Measurements from ENCODE around the gene CLDND2.
A peak's percentile ranks its signal among the peaks of the same experiment; 100 is the strongest.

CLDND2 gene

DNA sequence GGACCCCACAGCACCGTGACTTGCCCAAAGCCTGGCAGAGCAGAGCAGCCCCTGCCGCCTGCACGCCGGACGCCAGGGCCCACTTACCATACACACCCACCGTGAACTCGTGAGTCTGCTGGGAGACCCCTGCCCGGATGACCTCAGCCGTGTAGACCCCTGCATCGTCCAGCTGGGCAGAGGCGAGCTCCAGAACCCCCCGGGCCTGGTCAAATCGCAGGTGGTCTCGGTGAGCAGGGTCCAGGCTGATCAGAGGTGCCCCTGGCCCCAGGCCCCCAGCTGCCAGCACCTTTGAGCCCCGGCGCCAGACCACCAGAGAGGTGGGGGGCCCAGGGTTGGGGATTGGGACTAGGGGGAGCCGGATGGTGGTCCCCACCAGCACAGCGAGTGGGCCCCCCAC, 27.7 kb downstream of the CLDND2 start:
- Histone ChIP-seq H3K79me2 (ENCODE audit: control insufficient read depth, insufficient read depth, low read length) (no peaks in the 10 kb centered on the region), H3K23ac (ENCODE audit: low read length) (no peak overlapping the region), H3K4me2 (ENCODE audit: low read length) (no peak overlapping the region), H3K79me1 (ENCODE audit: low read length) (no peaks in the 10 kb centered on the region), H3K9ac (ENCODE audit: low read length) (no peak overlapping the region), H3K36me3 (ENCODE audit: control insufficient read depth, insufficient read depth, low read length) (no peaks in the 10 kb centered on the region), H3K4me3 (ENCODE audit: low read length) (no peak overlapping the region), H2BK5ac (ENCODE audit: low read length) (no peak overlapping the region), H2BK120ac (ENCODE audit: low read depth, low read length) (no peak overlapping the region), H3K18ac (ENCODE audit: low read length) (no peak overlapping the region), H3K4ac (ENCODE audit: low read depth, low read length) (no peak overlapping the region), H2AK5ac (ENCODE audit: low read length) (no peak overlapping the region), H4K8ac (ENCODE audit: low read depth, low read length) (no peak overlapping the region), H2BK15ac (replicated peaks; ENCODE audit: low read depth) (no peak overlapping the region), H3K27me3 (ENCODE audit: insufficient read depth, low read length, poor library complexity) (no peaks in the 10 kb centered on the region), H4K5ac (ENCODE audit: low read length) (no peak overlapping the region), H3K4me1 (ENCODE audit: control insufficient read depth, low read depth, low read length) (peaks cover 5% of the 10 kb centered on the region), H3K56ac (ENCODE audit: low read length) (peak overlapping the region; percentile 5), H3K27ac (ENCODE audit: low read depth, low read length) (no peak overlapping the region)
- DNase-seq, result no peak
- WGBS (ENCODE audit: extremely low coverage, insufficient coverage, low lambda C conversion rate), result no CpG with 5 or more reads among the region's 18 CpGs

DNA sequence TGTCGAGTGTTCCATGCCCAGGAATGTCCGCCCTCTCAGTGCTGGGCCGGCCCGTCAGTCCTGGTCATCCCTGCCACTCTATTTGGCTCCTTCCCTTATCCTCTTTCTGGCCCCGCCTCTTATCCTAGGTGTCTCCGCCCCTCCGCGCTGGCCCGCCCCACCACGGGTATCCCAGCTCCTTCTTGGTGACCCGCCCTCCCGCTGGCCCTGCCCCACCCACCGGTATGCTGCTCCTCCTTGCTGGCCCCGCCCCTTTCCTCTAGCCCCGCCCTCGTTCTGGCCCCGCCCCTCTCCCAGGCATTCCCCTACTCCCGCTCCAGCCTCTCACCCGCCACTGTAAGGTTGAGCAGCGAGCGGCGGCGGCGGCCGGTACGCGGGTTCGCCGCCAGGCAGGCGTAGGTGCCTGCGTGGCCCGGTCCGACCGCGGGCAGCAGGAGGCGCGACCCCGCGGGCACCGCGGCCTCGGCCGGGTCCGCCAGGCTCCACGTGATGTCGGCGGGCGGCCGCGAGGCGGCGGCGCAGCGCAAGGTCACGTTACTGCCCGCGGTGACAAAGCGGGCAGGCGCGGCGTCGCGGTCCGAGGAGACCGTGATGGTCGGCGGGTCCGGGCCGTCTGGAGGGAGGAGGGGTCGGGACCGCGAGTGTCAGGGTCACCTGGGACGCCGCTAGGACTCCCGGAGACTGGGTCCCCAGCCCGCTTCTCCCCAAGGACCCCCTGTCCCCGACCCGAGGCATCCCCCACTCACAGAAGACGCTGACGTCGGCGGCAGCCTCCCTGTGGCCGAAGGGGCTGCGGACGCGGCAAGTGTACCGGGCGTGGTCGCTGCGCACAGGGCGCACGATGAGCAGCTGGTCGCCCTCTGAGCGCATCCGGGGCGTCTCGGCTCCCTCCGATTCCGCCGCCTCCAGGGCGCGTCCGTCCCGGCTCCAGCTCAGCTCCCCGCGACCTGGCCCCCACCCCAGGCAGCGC, 28.8 kb downstream of the CLDND2 start:
- H3K27me3 ChIP-seq (ENCODE audit: insufficient read depth, low read length, poor library complexity), result no peaks in the 10 kb centered on the region
- H2AK5ac ChIP-seq (ENCODE audit: low read length), result no peak overlapping the region
- no peak overlapping the region for H2BK120ac ChIP-seq (ENCODE audit: low read depth, low read length)
- peak overlapping the region; percentile 73 for H3K18ac ChIP-seq (ENCODE audit: low read length)
- peak overlapping the region; percentile 24 for H3K23ac ChIP-seq (ENCODE audit: low read length)
- H3K4me3 ChIP-seq (ENCODE audit: low read length), result peak overlapping the region; percentile 76
- H4K5ac ChIP-seq (ENCODE audit: low read length), result no peak overlapping the region
- H3K56ac ChIP-seq (ENCODE audit: low read length), result peak overlapping the region; percentile 93
- peaks cover 5% of the 10 kb centered on the region for H3K4me1 ChIP-seq (ENCODE audit: control insufficient read depth, low read depth, low read length)
- H3K4me2 ChIP-seq (ENCODE audit: low read length), result peak overlapping the region; percentile 98
- peak; percentile 99 for DNase-seq
- H3K79me2 ChIP-seq (ENCODE audit: control insufficient read depth, insufficient read depth, low read length), result no peaks in the 10 kb centered on the region
- whole genome bisulfite sequencing (ENCODE audit: extremely low coverage, insufficient coverage, low lambda C conversion rate), result no CpG with 5 or more reads among the region's 107 CpGs
- no peaks in the 10 kb centered on the region for H3K79me1 ChIP-seq (ENCODE audit: low read length)
- no peak overlapping the region for H2BK5ac ChIP-seq (ENCODE audit: low read length)
- no peak overlapping the region for H2BK15ac ChIP-seq (replicated peaks; ENCODE audit: low read depth)
- H3K9ac ChIP-seq (ENCODE audit: low read length), result peak overlapping the region; percentile 74
- no peaks in the 10 kb centered on the region for H3K36me3 ChIP-seq (ENCODE audit: control insufficient read depth, insufficient read depth, low read length)
- no peak overlapping the region for H3K27ac ChIP-seq (ENCODE audit: low read depth, low read length)
- no peak overlapping the region for H4K8ac ChIP-seq (ENCODE audit: low read depth, low read length)
- no peak overlapping the region for H3K4ac ChIP-seq (ENCODE audit: low read depth, low read length)

DNA sequence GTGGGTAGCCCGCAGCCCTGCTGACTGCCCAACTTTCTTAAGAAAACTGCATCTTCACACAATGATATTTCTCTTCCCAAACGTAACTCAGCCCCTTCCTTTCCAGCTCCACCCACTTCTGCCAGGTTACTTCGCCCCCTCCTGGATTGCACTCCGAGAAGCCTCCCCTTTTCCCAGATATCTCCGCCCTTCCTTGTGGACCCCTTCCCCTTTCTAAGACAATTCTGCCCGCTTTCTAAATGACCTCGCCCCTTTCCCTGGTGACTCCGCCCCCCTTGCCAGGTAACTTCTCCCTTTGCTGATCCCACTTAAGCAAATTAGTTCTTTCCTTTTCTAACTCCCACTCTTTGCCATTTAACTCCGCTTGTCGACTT, 29.5 kb downstream of the CLDND2 start:
- Histone ChIP-seq H3K79me2 (ENCODE audit: control insufficient read depth, insufficient read depth, low read length) (no peaks in the 10 kb centered on the region), H3K56ac (ENCODE audit: low read length) (peak overlapping the region; percentile 92), H2BK5ac (ENCODE audit: low read length) (no peak overlapping the region), H4K8ac (ENCODE audit: low read depth, low read length) (no peak overlapping the region), H3K9ac (ENCODE audit: low read length) (peak overlapping the region; percentile 74), H3K4me3 (ENCODE audit: low read length) (peak overlapping the region; percentile 76), H2BK15ac (replicated peaks; ENCODE audit: low read depth) (no peak overlapping the region), H2AK5ac (ENCODE audit: low read length) (no peak overlapping the region), H3K4me2 (ENCODE audit: low read length) (peak overlapping the region; percentile 98), H3K36me3 (ENCODE audit: control insufficient read depth, insufficient read depth, low read length) (no peaks in the 10 kb centered on the region), H2BK120ac (ENCODE audit: low read depth, low read length) (no peak overlapping the region), H3K4ac (ENCODE audit: low read depth, low read length) (no peak overlapping the region), H3K27ac (ENCODE audit: low read depth, low read length) (peak overlapping the region; percentile 32), H3K23ac (ENCODE audit: low read length) (no peak overlapping the region), H3K4me1 (ENCODE audit: control insufficient read depth, low read depth, low read length) (peaks cover 5% of the 10 kb centered on the region), H3K27me3 (ENCODE audit: insufficient read depth, low read length, poor library complexity) (no peaks in the 10 kb centered on the region), H3K18ac (ENCODE audit: low read length) (no peak overlapping the region), H4K5ac (ENCODE audit: low read length) (no peak overlapping the region), H3K79me1 (ENCODE audit: low read length) (no peaks in the 10 kb centered on the region)
- WGBS (ENCODE audit: extremely low coverage, insufficient coverage, low lambda C conversion rate), result no CpG with 5 or more reads among the region's 10 CpGs
- peak; percentile 91 for DNase-seq

DNA sequence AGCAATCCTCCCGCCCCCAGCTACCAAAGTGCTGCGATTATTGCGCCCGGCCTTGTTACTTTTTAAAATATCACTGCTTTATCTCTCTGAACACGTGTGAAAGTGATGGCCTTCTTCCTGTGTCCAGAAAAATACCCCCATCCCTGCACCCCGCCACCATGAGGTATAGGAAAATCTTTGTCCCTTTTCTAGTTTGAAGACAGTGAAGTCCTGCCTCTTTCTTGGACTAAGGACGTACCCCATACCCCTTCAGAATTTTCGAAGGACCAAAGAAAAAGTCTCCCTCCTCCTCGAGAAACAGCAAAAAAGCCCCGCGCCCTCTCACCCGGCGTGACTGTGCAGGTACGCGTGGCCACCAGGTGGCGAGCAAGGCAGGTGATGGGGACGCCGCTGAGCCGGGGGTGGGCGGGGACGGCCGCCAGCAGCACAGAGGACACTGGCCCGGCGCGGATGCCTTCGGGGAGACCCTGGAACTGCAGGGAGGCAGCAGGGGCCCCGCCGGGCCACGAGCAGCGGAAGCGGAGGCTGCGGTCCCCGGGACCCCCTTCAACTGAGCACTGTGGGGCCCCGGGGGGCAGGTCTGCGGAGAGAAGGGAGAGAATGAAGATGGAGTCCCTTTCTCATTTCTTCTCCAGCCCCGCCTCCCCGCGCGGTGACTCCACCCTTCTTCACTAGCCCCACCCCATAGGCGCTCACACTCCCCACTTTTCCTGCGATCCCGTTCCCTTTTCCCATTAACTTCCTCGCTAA, 30.1 kb downstream of the CLDND2 start:
- H3K4me2 ChIP-seq (ENCODE audit: low read length), result peak overlapping the region; percentile 98
- no peak overlapping the region for H2BK15ac ChIP-seq (replicated peaks; ENCODE audit: low read depth)
- no peak overlapping the region for H3K18ac ChIP-seq (ENCODE audit: low read length)
- H3K4ac ChIP-seq (ENCODE audit: low read depth, low read length), result no peak overlapping the region
- DNase-seq, result peak; percentile 89
- H4K5ac ChIP-seq (ENCODE audit: low read length), result no peak overlapping the region
- H3K23ac ChIP-seq (ENCODE audit: low read length), result no peak overlapping the region
- H3K4me3 ChIP-seq (ENCODE audit: low read length), result peak overlapping the region; percentile 76
- peak overlapping the region; percentile 74 for H3K9ac ChIP-seq (ENCODE audit: low read length)
- H3K79me1 ChIP-seq (ENCODE audit: low read length), result no peaks in the 10 kb centered on the region
- no peak overlapping the region for H2BK120ac ChIP-seq (ENCODE audit: low read depth, low read length)
- H2BK5ac ChIP-seq (ENCODE audit: low read length), result no peak overlapping the region
- H3K4me1 ChIP-seq (ENCODE audit: control insufficient read depth, low read depth, low read length), result peaks cover 5% of the 10 kb centered on the region
- H3K27me3 ChIP-seq (ENCODE audit: insufficient read depth, low read length, poor library complexity), result no peaks in the 10 kb centered on the region
- H4K8ac ChIP-seq (ENCODE audit: low read depth, low read length), result no peak overlapping the region
- no CpG with 5 or more reads among the region's 43 CpGs for WGBS (ENCODE audit: extremely low coverage, insufficient coverage, low lambda C conversion rate)
- H3K56ac ChIP-seq (ENCODE audit: low read length), result peak overlapping the region; percentile 92
- no peaks in the 10 kb centered on the region for H3K36me3 ChIP-seq (ENCODE audit: control insufficient read depth, insufficient read depth, low read length)
- H2AK5ac ChIP-seq (ENCODE audit: low read length), result no peak overlapping the region
- H3K79me2 ChIP-seq (ENCODE audit: control insufficient read depth, insufficient read depth, low read length), result no peaks in the 10 kb centered on the region
- peak overlapping the region; percentile 32 for H3K27ac ChIP-seq (ENCODE audit: low read depth, low read length)

DNA sequence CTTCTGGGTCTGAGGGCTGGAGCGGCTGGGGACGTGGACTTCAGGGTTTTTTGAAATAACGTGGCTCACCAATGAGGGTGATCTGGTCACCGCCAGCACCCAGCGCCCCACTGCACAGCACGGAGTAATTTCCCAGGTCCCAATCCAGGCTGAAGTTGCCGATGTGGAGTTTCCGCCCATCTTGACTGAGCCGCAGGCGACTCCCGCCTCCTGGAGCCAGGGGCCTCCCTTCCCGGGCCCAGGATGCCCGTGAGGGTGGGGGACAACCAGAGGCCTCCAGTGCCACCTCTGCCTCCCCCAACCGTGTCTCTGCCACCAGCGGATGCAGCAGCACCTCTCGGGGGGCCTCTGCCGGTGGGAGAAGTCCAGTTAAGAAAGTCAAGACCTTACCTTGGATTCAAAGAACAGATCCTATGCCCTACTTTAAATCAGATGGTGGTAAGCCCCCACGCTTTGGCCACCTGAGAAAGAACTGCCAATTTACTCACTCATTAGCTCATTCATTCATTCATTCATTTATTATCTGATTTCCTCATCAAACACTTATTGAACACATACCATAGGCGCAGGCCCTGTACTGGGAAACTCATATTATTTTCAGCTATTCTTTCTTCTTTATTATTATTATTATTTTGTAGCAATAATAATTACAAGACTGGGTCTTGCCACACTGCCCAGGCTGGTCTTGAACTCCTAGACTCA, 30.8 kb downstream of the CLDND2 start:
- Histone ChIP-seq H3K18ac (ENCODE audit: low read length) (no peak overlapping the region), H3K79me2 (ENCODE audit: control insufficient read depth, insufficient read depth, low read length) (no peaks in the 10 kb centered on the region), H2AK5ac (ENCODE audit: low read length) (no peak overlapping the region), H3K4me3 (ENCODE audit: low read length) (no peak overlapping the region), H3K79me1 (ENCODE audit: low read length) (no peaks in the 10 kb centered on the region), H2BK120ac (ENCODE audit: low read depth, low read length) (no peak overlapping the region), H3K9ac (ENCODE audit: low read length) (peak overlapping the region; percentile 61), H3K4me1 (ENCODE audit: control insufficient read depth, low read depth, low read length) (peaks cover 3% of the 10 kb centered on the region), H3K27me3 (ENCODE audit: insufficient read depth, low read length, poor library complexity) (no peaks in the 10 kb centered on the region), H3K56ac (ENCODE audit: low read length) (peak overlapping the region; percentile 92), H4K8ac (ENCODE audit: low read depth, low read length) (no peak overlapping the region), H3K27ac (ENCODE audit: low read depth, low read length) (no peak overlapping the region), H3K36me3 (ENCODE audit: control insufficient read depth, insufficient read depth, low read length) (no peaks in the 10 kb centered on the region), H2BK5ac (ENCODE audit: low read length) (no peak overlapping the region), H3K4me2 (ENCODE audit: low read length) (no peak overlapping the region), H2BK15ac (replicated peaks; ENCODE audit: low read depth) (no peak overlapping the region), H4K5ac (ENCODE audit: low read length) (no peak overlapping the region), H3K23ac (ENCODE audit: low read length) (no peak overlapping the region), H3K4ac (ENCODE audit: low read depth, low read length) (no peak overlapping the region)
- no peak for DNase-seq
- no CpG with 5 or more reads among the region's 19 CpGs for WGBS (ENCODE audit: extremely low coverage, insufficient coverage, low lambda C conversion rate)

Data from mesendoderm (in vitro differentiated cells).